HCT116 (cell line): ENCODE data around the gene PHLPP2. TPM values are rescaled to one million over a fixed set of nuclear protein-coding genes. Genes with fewer than 3 reads are reported as not detected.

Source experiments
- ATAC-seq: fragments of 200-7000 bp; cut with Tn5 transposase; 2 replicates; pipeline ENCODE4 v1.9.1; 2020; ENCODE audit warnings: mild to moderate bottlenecking, moderate library complexity
- BruUV-seq: library from RNA; stranded (reverse); fragments of 400-500 nt; replicated peaks from 2 replicates; lab custom pipeline; 2021; lab: Mats Ljungman, UMichigan
- CTCF ChIA-PET: fragments of 300-600 bp; sonication (Branson Sonifier 250); formaldehyde crosslinking; loops from one replicate; lab custom pipeline; 2021; ENCODE audit warnings: antibody characterized with exemption; lab: Charles Lee
- POLR2A ChIA-PET: fragments of 300-600, 350-600 bp; sonication (Branson Sonifier 250); formaldehyde crosslinking; loops from one replicate; lab custom pipeline; 2021; ENCODE audit warnings: antibody characterized with exemption; lab: Charles Lee
- RAD21 ChIA-PET, 2 experiments: fragments of 300-600 bp; sonication (Branson Sonifier 250); formaldehyde crosslinking; loops; one replicate each; lab custom pipeline; 2023; ENCODE audit warnings: low total read pairs in 2 of 2; ENCODE audit not compliant: uncharacterized antibody in 2 of 2, unreplicated experiment in 2 of 2, low non-redundant PET in 1 of 2; lab: Charles Lee
- DNase-seq: peaks from one replicate; pipeline ENCODE4 v3.0.0-alpha.2; 2010; ENCODE audit warnings: low read depth, low spot score
- H2AFZ ChIP-seq: fragments of 200-600 bp; shearing (Covaris generic), sonication (generic); 2 replicates; pipeline ENCODE4 v1.6.1; 2017; ENCODE audit warnings: low read depth, mixed run types, mixed read lengths, antibody characterized with exemption, low read length; ENCODE audit not compliant: poor library complexity, severe bottlenecking
- H3K27ac ChIP-seq: 2 replicates; pipeline ENCODE4 v1.5.1; 2012; ENCODE audit warnings: low read depth, low read length
- H3K27me3 ChIP-seq: fragments of 200-600 bp; sonication (generic); 2 replicates; pipeline ENCODE4 v1.6.1; 2016; ENCODE audit warnings: mixed run types, low read length, mixed read lengths; ENCODE audit not compliant: insufficient read depth
- H3K36me3 ChIP-seq, 2 experiments: fragments of 200-500 bp in 1 of 2; fragments of 200-600 bp in 1 of 2; sonication (Bioruptor generic) in 1 of 2; sonication (generic) in 1 of 2; 2 replicates each; pipeline versions ENCODE4 v1.5.1 to v1.6.1; 2014 to 2016; ENCODE audit warnings: low read length in 2 of 2, inconsistent platforms in 1 of 2, mixed read lengths in 1 of 2, mixed run types in 1 of 2; ENCODE audit not compliant: insufficient read depth in 2 of 2, control insufficient read depth in 1 of 2
- H3K4me1 ChIP-seq, 2 experiments: fragments of 200-600 bp in 1 of 2; sonication (generic) in 1 of 2; 2 replicates each; pipeline versions ENCODE4 v1.5.1 to v1.6.1; 2012 to 2017; ENCODE audit warnings: low read length in 2 of 2, inconsistent platforms in 1 of 2, mild to moderate bottlenecking in 1 of 2, mixed read lengths in 1 of 2, mixed run types in 1 of 2, moderate library complexity in 1 of 2; ENCODE audit not compliant: insufficient read depth in 2 of 2, control insufficient read depth in 1 of 2
- H3K4me2 ChIP-seq: fragments of 200-600 bp; sonication (generic); 2 replicates; pipeline ENCODE4 v1.6.1; 2017; ENCODE audit warnings: mixed run types, low read length, mixed read lengths
- H3K4me3 ChIP-seq, 2 experiments: fragments of 200-600 bp in 1 of 2; sonication (generic) in 1 of 2; replicated peaks in 1 of 2; 2 replicates each; pipeline ENCODE4 v1.5.1; 2011 to 2016; ENCODE audit warnings: low read length in 2 of 2, control low read depth in 1 of 2, low read depth in 1 of 2, mild to moderate bottlenecking in 1 of 2, mixed read lengths in 1 of 2, mixed run types in 1 of 2
- H3K79me2 ChIP-seq: fragments of 200-600 bp; sonication (generic); 2 replicates; pipeline ENCODE4 v1.6.1; 2017; ENCODE audit warnings: mild to moderate bottlenecking, mixed run types, low read length, moderate library complexity, mixed read lengths; ENCODE audit not compliant: insufficient read depth
- H3K9ac ChIP-seq: fragments of 200-600 bp; sonication (generic); 2 replicates; pipeline ENCODE4 v1.6.1; 2016; ENCODE audit warnings: low read length, mixed read lengths
- H3K9me2 ChIP-seq: fragments of 200-600 bp; sonication (generic), shearing (Covaris generic); 2 replicates; pipeline ENCODE4 v1.6.1; 2017; ENCODE audit warnings: mixed run types, mild to moderate bottlenecking, moderate library complexity; ENCODE audit not compliant: insufficient read depth
- H3K9me3 ChIP-seq, 2 experiments: fragments of 200-500 bp in 1 of 2; fragments of 200-600 bp in 1 of 2; sonication (Bioruptor generic) in 1 of 2; sonication (generic) in 1 of 2; 2 replicates each; pipeline ENCODE4 v1.6.1; 2014 to 2017; ENCODE audit warnings: low read length in 2 of 2, mixed read lengths in 2 of 2, inconsistent platforms in 1 of 2, low read depth in 1 of 2, mild to moderate bottlenecking in 1 of 2, mixed run types in 1 of 2, moderate library complexity in 1 of 2; ENCODE audit not compliant: control insufficient read depth in 1 of 2, insufficient read depth in 1 of 2
- H4K20me1 ChIP-seq: fragments of 200-600 bp; sonication (generic), shearing (Covaris generic); 2 replicates; pipeline ENCODE4 v1.6.1; 2017; ENCODE audit warnings: mixed run types, mild to moderate bottlenecking, moderate library complexity; ENCODE audit not compliant: insufficient read depth
- CBX3 ChIP-seq: IDR thresholded peaks from 2 replicates; pipeline ENCODE4 v1.6.1; 2012; ENCODE audit warnings: low read depth
- CEBPB ChIP-seq: IDR thresholded peaks from 2 replicates; pipeline ENCODE4 v1.6.1; 2012; ENCODE audit warnings: low read depth
- EGR1 ChIP-seq: IDR thresholded peaks from 2 replicates; pipeline ENCODE4 v1.6.1; 2012; ENCODE audit warnings: low read depth
- EZH2phosphoT487 ChIP-seq: fragments of 200-600 bp; IDR thresholded peaks from 2 replicates; pipeline ENCODE4 v1.6.1; 2018; ENCODE audit warnings: antibody characterized with exemption, borderline replicate concordance
- JUND ChIP-seq: IDR thresholded peaks from 2 replicates; pipeline ENCODE4 v1.6.1; 2012
- POLR2AphosphoS5 ChIP-seq: IDR thresholded peaks from 2 replicates; pipeline ENCODE4 v1.6.1; 2011; ENCODE audit warnings: mild to moderate bottlenecking, low read depth, low read length, moderate library complexity
- TCF7L2 ChIP-seq: IDR thresholded peaks from 2 replicates; pipeline ENCODE4 v1.7.0; 2011; ENCODE audit warnings: borderline replicate concordance, inconsistent platforms; ENCODE audit not compliant: insufficient read depth, insufficient read length; ENCODE audit errors: extremely low read depth
- ZFX ChIP-seq: fragments of 450-650 bp; IDR thresholded peaks from 2 replicates; pipeline ENCODE4 v1.6.1; 2017
- intact Hi-C: fragments of 100-400 bp; cut with micrococcal nuclease; formaldehyde crosslinking; loops from 2 replicates; pipeline ENCODE4 v1.10.0; 2022
- total RNA-seq: library from RNA; stranded (reverse); gene quantifications from one replicate; pipeline ENCODE4 v1.2.1, GENCODE V29; 2021; ENCODE audit not compliant: unreplicated experiment
- TF ChIP-seq, protein P1 (sequence below), 3 experiments: fragments of 200-600 bp in 1 of 3; sonication (generic) in 1 of 3; IDR thresholded peaks in 2 of 3; conservative IDR thresholded peaks in 1 of 3; 2 replicates each; pipeline ENCODE4 v1.5.1; 2012 to 2017; ENCODE audit warnings: low read depth in 2 of 3, low read length in 2 of 3, antibody characterized with exemption in 1 of 3, borderline replicate concordance in 1 of 3, control low read depth in 1 of 3, mild to moderate bottlenecking in 1 of 3, mixed read lengths in 1 of 3, mixed run types in 1 of 3, moderate library complexity in 1 of 3; ENCODE audit not compliant: insufficient read depth in 1 of 3
- TF ChIP-seq, protein P2 (sequence below): IDR thresholded peaks from 2 replicates; pipeline ENCODE4 v1.6.1; 2012
- TF ChIP-seq, protein P3 (sequence below): IDR thresholded peaks from 2 replicates; pipeline ENCODE4 v1.6.1; 2012; ENCODE audit warnings: low read depth

PHLPP2 gene
- total RNA-seq, 1 experiment from 2014 or later: 9.0 TPM

DNA sequence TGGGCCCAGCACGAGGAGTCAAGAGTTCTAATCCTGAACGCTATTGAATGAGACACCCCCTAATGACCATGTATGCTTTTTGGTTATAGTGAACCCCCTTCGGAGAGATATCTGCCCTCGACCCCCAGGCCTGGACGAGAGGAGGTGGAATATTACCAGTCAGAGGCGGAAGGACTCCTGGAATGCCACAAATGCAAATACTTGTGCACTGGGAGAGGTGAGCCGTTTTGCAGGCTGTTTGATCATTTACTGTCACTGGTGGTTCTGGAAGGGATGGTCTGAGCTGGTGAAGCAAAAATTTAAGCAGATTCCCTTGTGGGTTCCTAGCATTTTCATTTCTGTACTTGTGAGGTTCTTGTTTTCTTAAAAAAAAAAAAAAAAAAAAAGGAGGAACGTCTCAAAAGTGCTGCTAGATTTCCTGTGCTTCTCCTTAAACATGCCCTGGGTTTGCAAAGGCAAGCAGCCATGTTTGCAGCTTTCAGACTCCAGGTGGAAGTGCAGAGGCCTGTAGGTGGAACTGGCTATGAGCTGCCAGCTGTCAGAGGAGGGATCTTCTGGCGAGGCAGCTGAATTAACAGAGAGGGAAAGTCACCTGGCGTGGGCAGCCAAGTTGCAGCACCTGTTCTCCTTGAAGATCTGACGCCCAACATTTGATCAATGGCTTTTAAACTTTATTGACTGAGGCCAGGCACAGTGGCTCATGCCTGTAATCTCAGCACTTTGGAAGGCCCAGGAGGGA is 95.1 kb downstream of the PHLPP2 start:
- POLR2A ChIA-PET: no interaction called here

More for the DNA sequence above, 95.1 kb downstream of the PHLPP2 start:
- Histone ChIP-seq H3K27me3 (no peaks in the 10 kb centered on the region), H3K4me1 (peaks cover 7 to 12% of the 10 kb centered on the region in 2 experiments; a peak in 3 of 4 replicates), H3K9me3 (no peaks in the 10 kb centered on the region), H3K27ac (no peak overlapping the region), H2AFZ (no peak overlapping the region), H3K4me3 (no peak overlapping the region), H3K9me2 (no peaks in the 10 kb centered on the region), H4K20me1 (no peaks in the 10 kb centered on the region), H3K4me2 (no peak overlapping the region), H3K9ac (no peak overlapping the region), H3K79me2 (peaks cover 30% of the 10 kb centered on the region), H3K36me3 (peaks cover 13 to 30% of the 10 kb centered on the region in 2 experiments; a peak in 3 of 4 replicates)
- TF ChIP-seq CEBPB: no peak
- TF ChIP-seq EZH2phosphoT487: no peak
- no peak for TF ChIP-seq POLR2AphosphoS5
- no peak for TF ChIP-seq TCF7L2
- TF ChIP-seq JUND: no peak
- TF ChIP-seq CBX3: no peak
- TF ChIP-seq, protein P1, sequence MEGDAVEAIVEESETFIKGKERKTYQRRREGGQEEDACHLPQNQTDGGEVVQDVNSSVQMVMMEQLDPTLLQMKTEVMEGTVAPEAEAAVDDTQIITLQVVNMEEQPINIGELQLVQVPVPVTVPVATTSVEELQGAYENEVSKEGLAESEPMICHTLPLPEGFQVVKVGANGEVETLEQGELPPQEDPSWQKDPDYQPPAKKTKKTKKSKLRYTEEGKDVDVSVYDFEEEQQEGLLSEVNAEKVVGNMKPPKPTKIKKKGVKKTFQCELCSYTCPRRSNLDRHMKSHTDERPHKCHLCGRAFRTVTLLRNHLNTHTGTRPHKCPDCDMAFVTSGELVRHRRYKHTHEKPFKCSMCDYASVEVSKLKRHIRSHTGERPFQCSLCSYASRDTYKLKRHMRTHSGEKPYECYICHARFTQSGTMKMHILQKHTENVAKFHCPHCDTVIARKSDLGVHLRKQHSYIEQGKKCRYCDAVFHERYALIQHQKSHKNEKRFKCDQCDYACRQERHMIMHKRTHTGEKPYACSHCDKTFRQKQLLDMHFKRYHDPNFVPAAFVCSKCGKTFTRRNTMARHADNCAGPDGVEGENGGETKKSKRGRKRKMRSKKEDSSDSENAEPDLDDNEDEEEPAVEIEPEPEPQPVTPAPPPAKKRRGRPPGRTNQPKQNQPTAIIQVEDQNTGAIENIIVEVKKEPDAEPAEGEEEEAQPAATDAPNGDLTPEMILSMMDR (IDR thresholded peaks at IDR 0.05 in 2 of 3, conservative IDR thresholded peaks at IDR 0.05 in 1 of 3; ENCODE audit: borderline replicate concordance in 1 of 3, insufficient read depth in 1 of 3, low read depth in 2 of 3, low read length in 2 of 3): no peak
- no peak for TF ChIP-seq ZFX
- TF ChIP-seq, protein P2, sequence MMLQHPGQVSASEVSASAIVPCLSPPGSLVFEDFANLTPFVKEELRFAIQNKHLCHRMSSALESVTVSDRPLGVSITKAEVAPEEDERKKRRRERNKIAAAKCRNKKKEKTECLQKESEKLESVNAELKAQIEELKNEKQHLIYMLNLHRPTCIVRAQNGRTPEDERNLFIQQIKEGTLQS: no peak
- TF ChIP-seq, protein P3, sequence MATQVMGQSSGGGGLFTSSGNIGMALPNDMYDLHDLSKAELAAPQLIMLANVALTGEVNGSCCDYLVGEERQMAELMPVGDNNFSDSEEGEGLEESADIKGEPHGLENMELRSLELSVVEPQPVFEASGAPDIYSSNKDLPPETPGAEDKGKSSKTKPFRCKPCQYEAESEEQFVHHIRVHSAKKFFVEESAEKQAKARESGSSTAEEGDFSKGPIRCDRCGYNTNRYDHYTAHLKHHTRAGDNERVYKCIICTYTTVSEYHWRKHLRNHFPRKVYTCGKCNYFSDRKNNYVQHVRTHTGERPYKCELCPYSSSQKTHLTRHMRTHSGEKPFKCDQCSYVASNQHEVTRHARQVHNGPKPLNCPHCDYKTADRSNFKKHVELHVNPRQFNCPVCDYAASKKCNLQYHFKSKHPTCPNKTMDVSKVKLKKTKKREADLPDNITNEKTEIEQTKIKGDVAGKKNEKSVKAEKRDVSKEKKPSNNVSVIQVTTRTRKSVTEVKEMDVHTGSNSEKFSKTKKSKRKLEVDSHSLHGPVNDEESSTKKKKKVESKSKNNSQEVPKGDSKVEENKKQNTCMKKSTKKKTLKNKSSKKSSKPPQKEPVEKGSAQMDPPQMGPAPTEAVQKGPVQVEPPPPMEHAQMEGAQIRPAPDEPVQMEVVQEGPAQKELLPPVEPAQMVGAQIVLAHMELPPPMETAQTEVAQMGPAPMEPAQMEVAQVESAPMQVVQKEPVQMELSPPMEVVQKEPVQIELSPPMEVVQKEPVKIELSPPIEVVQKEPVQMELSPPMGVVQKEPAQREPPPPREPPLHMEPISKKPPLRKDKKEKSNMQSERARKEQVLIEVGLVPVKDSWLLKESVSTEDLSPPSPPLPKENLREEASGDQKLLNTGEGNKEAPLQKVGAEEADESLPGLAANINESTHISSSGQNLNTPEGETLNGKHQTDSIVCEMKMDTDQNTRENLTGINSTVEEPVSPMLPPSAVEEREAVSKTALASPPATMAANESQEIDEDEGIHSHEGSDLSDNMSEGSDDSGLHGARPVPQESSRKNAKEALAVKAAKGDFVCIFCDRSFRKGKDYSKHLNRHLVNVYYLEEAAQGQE: no peak
- no peak for TF ChIP-seq EGR1
- intact Hi-C loops: no loop called here
- ATAC-seq: no peak
- ChIA-PET CTCF (interaction anchor here (3.5 kb wide), 1 partner anchor 18 kb away, joined by 17 read pairs; no protein-coding TSS in a partner anchor), RAD21 (no interaction called here)
- no peak for DNase-seq
- no TSS peak for BruUV-seq
